HG03064 (cell line): ENCODE measurements around the gene ARPC2.
A peak's percentile ranks its signal among the peaks of the same experiment; 100 is the strongest.

Experiments used
- ATAC-seq: cut with Tn5 transposase; IDR thresholded peaks from one replicate; pipeline ENCODE4 v1.9.1; 2021; ENCODE audit warnings: low read depth; ENCODE audit not compliant: unreplicated experiment

ARPC2 gene

GRCh38 chr2:218252509-218253231 is 35.7 kb downstream of the ARPC2 start:
- ATAC-seq = no peak

GRCh38 chr2:218253232-218253625 is 36.2 kb downstream of the ARPC2 start:
- ATAC-seq = no peak

GRCh38 chr2:218255446-218255845 is 38.5 kb downstream of the ARPC2 start:
- ATAC-seq = no peak

- no peak for ATAC-seq
These were observed 39.8 kb downstream of the ARPC2 start for GRCh38 chr2:218256612-218257350.

- ATAC-seq = peak; percentile 66
These were observed 40.5 kb downstream of the ARPC2 start for GRCh38 chr2:218257390-218257981.

- no peak for ATAC-seq
These were observed 42.3 kb downstream of the ARPC2 start for GRCh38 chr2:218259099-218259961.

- ATAC-seq = no peak
These were observed 43.2 kb downstream of the ARPC2 start for GRCh38 chr2:218260166-218260565.

- ATAC-seq = no peak
These were observed 43.9 kb downstream of the ARPC2 start, which contains the start of gene GPBAR1 for GRCh38 chr2:218260742-218261422. Gene GPBAR1, plus strand, starts transcription at chr2:218261015. Its CDS starts 1,710 bp downstream, at chr2:218262725.

- no peak for ATAC-seq
These were observed 44.6 kb downstream of the ARPC2 start for GRCh38 chr2:218261423-218262236.

- ATAC-seq = no peak
These were observed 45.2 kb downstream of the ARPC2 start for GRCh38 chr2:218262237-218262600.

GRCh38 chr2:218262631-218263586 is 45.9 kb downstream of the ARPC2 start:
- ATAC-seq = no peak

GRCh38 chr2:218263817-218264641 is 47.0 kb downstream of the ARPC2 start:
- no peak for ATAC-seq

GRCh38 chr2:218264773-218265561 is 48.0 kb downstream of the ARPC2 start:
- no peak for ATAC-seq

GRCh38 chr2:218265626-218266025 is 48.6 kb downstream of the ARPC2 start:
- ATAC-seq = no peak

GRCh38 chr2:218266316-218266979 is 49.5 kb downstream of the ARPC2 start:
- ATAC-seq = no peak

GRCh38 chr2:218267259-218267658 is 50.3 kb downstream of the ARPC2 start:
- ATAC-seq = no peak
